ENCODE data around the gene NUDT21. TPM values are rescaled to one million over a fixed set of nuclear protein-coding genes. Genes with fewer than 3 reads are reported as not detected.
A peak's percentile ranks its signal among the peaks of the same experiment; 100 is the strongest.

NUDT21 gene
- total RNA-seq, 1 donor from 2014 or later = 126 TPM

- no peak for DNase-seq (ENCODE audit: low spot score)
- H3K36me3 Mint-ChIP-seq (ENCODE audit: low read depth, unreplicated experiment) = peaks cover 17% of the 10 kb centered on the region
- H3K9me3 Mint-ChIP-seq (ENCODE audit: unreplicated experiment) = no peaks in the 10 kb centered on the region
- no peaks in the 10 kb centered on the region for H3K4me1 Mint-ChIP-seq (ENCODE audit: unreplicated experiment)
- H3K27ac Mint-ChIP-seq (ENCODE audit: unreplicated experiment) = no peak overlapping the region
- no peak overlapping the region for H3K4me3 Mint-ChIP-seq (ENCODE audit: unreplicated experiment)
- H3K27me3 Mint-ChIP-seq (ENCODE audit: unreplicated experiment) = no peaks in the 10 kb centered on the region
- TF ChIP-seq CTCF (IDR thresholded peaks at IDR 0.05; ENCODE audit: unreplicated experiment) = no peak
These were observed 37.8 kb downstream of the NUDT21 start for GRCh38 chr16:56413381-56413780.

- no peaks in the 10 kb centered on the region for H3K27me3 Mint-ChIP-seq (ENCODE audit: unreplicated experiment)
- no peak for DNase-seq (ENCODE audit: low spot score)
- peaks cover 19% of the 10 kb centered on the region for H3K36me3 Mint-ChIP-seq (ENCODE audit: low read depth, unreplicated experiment)
- no peaks in the 10 kb centered on the region for H3K4me1 Mint-ChIP-seq (ENCODE audit: unreplicated experiment)
- peak overlapping the region; percentile 42 for H3K4me3 Mint-ChIP-seq (ENCODE audit: unreplicated experiment)
- no peaks in the 10 kb centered on the region for H3K9me3 Mint-ChIP-seq (ENCODE audit: unreplicated experiment)
- no peak for TF ChIP-seq CTCF (IDR thresholded peaks at IDR 0.05; ENCODE audit: unreplicated experiment)
- H3K27ac Mint-ChIP-seq (ENCODE audit: unreplicated experiment) = no peak overlapping the region
These were observed 39.5 kb downstream of the NUDT21 start for GRCh38 chr16:56411624-56412023.

- Mint-ChIP-seq H3K36me3 (ENCODE audit: low read depth, unreplicated experiment) (peaks cover 19% of the 10 kb centered on the region), H3K27me3 (ENCODE audit: unreplicated experiment) (no peaks in the 10 kb centered on the region), H3K4me1 (ENCODE audit: unreplicated experiment) (no peaks in the 10 kb centered on the region), H3K4me3 (ENCODE audit: unreplicated experiment) (peak overlapping the region; percentile 42), H3K9me3 (ENCODE audit: unreplicated experiment) (no peaks in the 10 kb centered on the region), H3K27ac (ENCODE audit: unreplicated experiment) (no peak overlapping the region)
- no peak for DNase-seq (ENCODE audit: low spot score)
- no peak for TF ChIP-seq CTCF (IDR thresholded peaks at IDR 0.05; ENCODE audit: unreplicated experiment)
These were observed 40.0 kb downstream of the NUDT21 start for GRCh38 chr16:56411123-56411522.

GRCh38 chr16:56409195-56409594 is 41.9 kb downstream of the NUDT21 start:
- no peak overlapping the region for H3K4me3 Mint-ChIP-seq (ENCODE audit: unreplicated experiment)
- no peaks in the 10 kb centered on the region for H3K9me3 Mint-ChIP-seq (ENCODE audit: unreplicated experiment)
- H3K4me1 Mint-ChIP-seq (ENCODE audit: unreplicated experiment) = no peaks in the 10 kb centered on the region
- no peak overlapping the region for H3K27ac Mint-ChIP-seq (ENCODE audit: unreplicated experiment)
- peaks cover 30% of the 10 kb centered on the region for H3K36me3 Mint-ChIP-seq (ENCODE audit: low read depth, unreplicated experiment)
- DNase-seq (ENCODE audit: low spot score) = no peak
- no peak for TF ChIP-seq CTCF (IDR thresholded peaks at IDR 0.05; ENCODE audit: unreplicated experiment)
- H3K27me3 Mint-ChIP-seq (ENCODE audit: unreplicated experiment) = no peaks in the 10 kb centered on the region

GRCh38 chr16:56408379-56409098 is 42.6 kb downstream of the NUDT21 start:
- Mint-ChIP-seq H3K27me3 (ENCODE audit: unreplicated experiment) (no peaks in the 10 kb centered on the region), H3K36me3 (ENCODE audit: low read depth, unreplicated experiment) (peaks cover 28% of the 10 kb centered on the region), H3K4me3 (ENCODE audit: unreplicated experiment) (no peak overlapping the region), H3K4me1 (ENCODE audit: unreplicated experiment) (no peaks in the 10 kb centered on the region), H3K27ac (ENCODE audit: unreplicated experiment) (no peak overlapping the region), H3K9me3 (ENCODE audit: unreplicated experiment) (no peaks in the 10 kb centered on the region)
- no peak for DNase-seq (ENCODE audit: low spot score)
- no peak for TF ChIP-seq CTCF (IDR thresholded peaks at IDR 0.05; ENCODE audit: unreplicated experiment)
